ENCODE data around the gene STON1. TPM values are rescaled to one million over a fixed set of nuclear protein-coding genes. Genes with fewer than 3 reads are reported as not detected.

The STON1 gene
- total and polyA plus RNA-seq, 4 donors, result 0.90 to 3.8 (median 1.2) TPM

- Histone ChIP-seq H3K9ac (ENCODE audit: low read depth in 1 of 2, low read length in 2 of 2) (no peak overlapping the region), H3K27ac (ENCODE audit: low read depth in 1 of 2, low read length in 2 of 2) (no peak overlapping the region), H3K9me3 (ENCODE audit: control insufficient read depth in 4 of 4, low read length in 3 of 4) (no peaks in the 10 kb centered on the region), H3K4me3 (ENCODE audit: low read depth in 1 of 3, low read length in 3 of 3) (no peak overlapping the region), H3K36me3 (ENCODE audit: control insufficient read depth in 4 of 4, insufficient read depth in 3 of 4, low read depth in 1 of 4, low read length in 3 of 4) (no peaks in the 10 kb centered on the region), H3K4me1 (ENCODE audit: control insufficient read depth in 4 of 4, insufficient read depth in 4 of 4, low read length in 3 of 4) (peaks cover 0 to 7% (median 2%) of the 10 kb centered on the region in 4 donors), H3K27me3 (ENCODE audit: control insufficient read depth in 4 of 4, insufficient read depth in 4 of 4, low read length in 3 of 4) (no peaks in the 10 kb centered on the region)
- TF ChIP-seq, protein P1, sequence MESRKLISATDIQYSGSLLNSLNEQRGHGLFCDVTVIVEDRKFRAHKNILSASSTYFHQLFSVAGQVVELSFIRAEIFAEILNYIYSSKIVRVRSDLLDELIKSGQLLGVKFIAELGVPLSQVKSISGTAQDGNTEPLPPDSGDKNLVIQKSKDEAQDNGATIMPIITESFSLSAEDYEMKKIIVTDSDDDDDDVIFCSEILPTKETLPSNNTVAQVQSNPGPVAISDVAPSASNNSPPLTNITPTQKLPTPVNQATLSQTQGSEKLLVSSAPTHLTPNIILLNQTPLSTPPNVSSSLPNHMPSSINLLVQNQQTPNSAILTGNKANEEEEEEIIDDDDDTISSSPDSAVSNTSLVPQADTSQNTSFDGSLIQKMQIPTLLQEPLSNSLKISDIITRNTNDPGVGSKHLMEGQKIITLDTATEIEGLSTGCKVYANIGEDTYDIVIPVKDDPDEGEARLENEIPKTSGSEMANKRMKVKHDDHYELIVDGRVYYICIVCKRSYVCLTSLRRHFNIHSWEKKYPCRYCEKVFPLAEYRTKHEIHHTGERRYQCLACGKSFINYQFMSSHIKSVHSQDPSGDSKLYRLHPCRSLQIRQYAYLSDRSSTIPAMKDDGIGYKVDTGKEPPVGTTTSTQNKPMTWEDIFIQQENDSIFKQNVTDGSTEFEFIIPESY (IDR thresholded peaks at IDR 0.05), result no peak
- TF ChIP-seq EGR1 (IDR thresholded peaks at IDR 0.05; ENCODE audit: low read depth in 2 of 2) (no peak), NR2F2 (IDR thresholded peaks at IDR 0.05) (no peak)
- WGBS, result 98% methylated on average over 5 of the region's 5 CpGs
- DNase-seq (ENCODE audit: low spot score), result no peak
These were observed 2.9 kb downstream of the STON1 start for GRCh38 chr2:48532824-48533223.

GRCh38 chr2:48534781-48535180, 4.8 kb downstream of the STON1 start:
- TF ChIP-seq HNF4G (IDR thresholded peaks at IDR 0.05) (no peak), FOXA2 (IDR thresholded peaks at IDR 0.05) (no peak), GABPA (IDR thresholded peaks at IDR 0.05 in 1 of 2, conservative IDR thresholded peaks at IDR 0.05 in 1 of 2) (no peak), EGR1 (IDR thresholded peaks at IDR 0.05; ENCODE audit: low read depth in 2 of 2) (no peak), YY1 (IDR thresholded peaks at IDR 0.05) (no peak), RAD21 (IDR thresholded peaks at IDR 0.05) (no peak)
- TF ChIP-seq, protein P2, sequence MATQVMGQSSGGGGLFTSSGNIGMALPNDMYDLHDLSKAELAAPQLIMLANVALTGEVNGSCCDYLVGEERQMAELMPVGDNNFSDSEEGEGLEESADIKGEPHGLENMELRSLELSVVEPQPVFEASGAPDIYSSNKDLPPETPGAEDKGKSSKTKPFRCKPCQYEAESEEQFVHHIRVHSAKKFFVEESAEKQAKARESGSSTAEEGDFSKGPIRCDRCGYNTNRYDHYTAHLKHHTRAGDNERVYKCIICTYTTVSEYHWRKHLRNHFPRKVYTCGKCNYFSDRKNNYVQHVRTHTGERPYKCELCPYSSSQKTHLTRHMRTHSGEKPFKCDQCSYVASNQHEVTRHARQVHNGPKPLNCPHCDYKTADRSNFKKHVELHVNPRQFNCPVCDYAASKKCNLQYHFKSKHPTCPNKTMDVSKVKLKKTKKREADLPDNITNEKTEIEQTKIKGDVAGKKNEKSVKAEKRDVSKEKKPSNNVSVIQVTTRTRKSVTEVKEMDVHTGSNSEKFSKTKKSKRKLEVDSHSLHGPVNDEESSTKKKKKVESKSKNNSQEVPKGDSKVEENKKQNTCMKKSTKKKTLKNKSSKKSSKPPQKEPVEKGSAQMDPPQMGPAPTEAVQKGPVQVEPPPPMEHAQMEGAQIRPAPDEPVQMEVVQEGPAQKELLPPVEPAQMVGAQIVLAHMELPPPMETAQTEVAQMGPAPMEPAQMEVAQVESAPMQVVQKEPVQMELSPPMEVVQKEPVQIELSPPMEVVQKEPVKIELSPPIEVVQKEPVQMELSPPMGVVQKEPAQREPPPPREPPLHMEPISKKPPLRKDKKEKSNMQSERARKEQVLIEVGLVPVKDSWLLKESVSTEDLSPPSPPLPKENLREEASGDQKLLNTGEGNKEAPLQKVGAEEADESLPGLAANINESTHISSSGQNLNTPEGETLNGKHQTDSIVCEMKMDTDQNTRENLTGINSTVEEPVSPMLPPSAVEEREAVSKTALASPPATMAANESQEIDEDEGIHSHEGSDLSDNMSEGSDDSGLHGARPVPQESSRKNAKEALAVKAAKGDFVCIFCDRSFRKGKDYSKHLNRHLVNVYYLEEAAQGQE (IDR thresholded peaks at IDR 0.05), result no peak
- TF ChIP-seq, protein P3, sequence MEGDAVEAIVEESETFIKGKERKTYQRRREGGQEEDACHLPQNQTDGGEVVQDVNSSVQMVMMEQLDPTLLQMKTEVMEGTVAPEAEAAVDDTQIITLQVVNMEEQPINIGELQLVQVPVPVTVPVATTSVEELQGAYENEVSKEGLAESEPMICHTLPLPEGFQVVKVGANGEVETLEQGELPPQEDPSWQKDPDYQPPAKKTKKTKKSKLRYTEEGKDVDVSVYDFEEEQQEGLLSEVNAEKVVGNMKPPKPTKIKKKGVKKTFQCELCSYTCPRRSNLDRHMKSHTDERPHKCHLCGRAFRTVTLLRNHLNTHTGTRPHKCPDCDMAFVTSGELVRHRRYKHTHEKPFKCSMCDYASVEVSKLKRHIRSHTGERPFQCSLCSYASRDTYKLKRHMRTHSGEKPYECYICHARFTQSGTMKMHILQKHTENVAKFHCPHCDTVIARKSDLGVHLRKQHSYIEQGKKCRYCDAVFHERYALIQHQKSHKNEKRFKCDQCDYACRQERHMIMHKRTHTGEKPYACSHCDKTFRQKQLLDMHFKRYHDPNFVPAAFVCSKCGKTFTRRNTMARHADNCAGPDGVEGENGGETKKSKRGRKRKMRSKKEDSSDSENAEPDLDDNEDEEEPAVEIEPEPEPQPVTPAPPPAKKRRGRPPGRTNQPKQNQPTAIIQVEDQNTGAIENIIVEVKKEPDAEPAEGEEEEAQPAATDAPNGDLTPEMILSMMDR (IDR thresholded peaks at IDR 0.05; ENCODE audit: low read depth, low read length, missing input control), result no peak
- Histone ChIP-seq H3K9ac (ENCODE audit: low read depth in 1 of 2, low read length in 2 of 2) (no peak overlapping the region), H3K4me1 (ENCODE audit: control insufficient read depth in 4 of 4, insufficient read depth in 4 of 4, low read length in 3 of 4) (peaks cover 0 to 7% (median under 1%) of the 10 kb centered on the region in 4 donors), H3K4me3 (ENCODE audit: low read depth in 1 of 3, low read length in 3 of 3) (no peak overlapping the region), H3K27ac (ENCODE audit: low read depth in 1 of 2, low read length in 2 of 2) (no peak overlapping the region), H3K27me3 (ENCODE audit: control insufficient read depth in 4 of 4, insufficient read depth in 4 of 4, low read length in 3 of 4) (no peaks in the 10 kb centered on the region), H3K9me3 (ENCODE audit: control insufficient read depth in 4 of 4, low read length in 3 of 4) (no peaks in the 10 kb centered on the region), H3K36me3 (ENCODE audit: control insufficient read depth in 4 of 4, insufficient read depth in 3 of 4, low read depth in 1 of 4, low read length in 3 of 4) (no peaks in the 10 kb centered on the region)
- WGBS, result 90% methylated on average over 5 of the region's 5 CpGs
- DNase-seq (ENCODE audit: low spot score), result no peak
